H1 (cell line): ENCODE data around the gene ACTA2.

Source experiments
- KDM4A ChIP-seq: IDR thresholded peaks from one replicate; pipeline ENCODE4 v1.7.1; 2012; ENCODE audit warnings: low read depth, mild to moderate bottlenecking, moderate library complexity, low read length, inconsistent platforms; ENCODE audit not compliant: severe bottlenecking
- SP1 ChIP-seq: IDR thresholded peaks from 2 replicates; pipeline ENCODE4 v1.6.1; 2011; ENCODE audit warnings: low read depth, low read length
- TF ChIP-seq, protein P1 (sequence below): IDR thresholded peaks from 2 replicates; pipeline ENCODE4 v1.6.1; 2012; ENCODE audit warnings: low read length, inconsistent platforms

DNA sequence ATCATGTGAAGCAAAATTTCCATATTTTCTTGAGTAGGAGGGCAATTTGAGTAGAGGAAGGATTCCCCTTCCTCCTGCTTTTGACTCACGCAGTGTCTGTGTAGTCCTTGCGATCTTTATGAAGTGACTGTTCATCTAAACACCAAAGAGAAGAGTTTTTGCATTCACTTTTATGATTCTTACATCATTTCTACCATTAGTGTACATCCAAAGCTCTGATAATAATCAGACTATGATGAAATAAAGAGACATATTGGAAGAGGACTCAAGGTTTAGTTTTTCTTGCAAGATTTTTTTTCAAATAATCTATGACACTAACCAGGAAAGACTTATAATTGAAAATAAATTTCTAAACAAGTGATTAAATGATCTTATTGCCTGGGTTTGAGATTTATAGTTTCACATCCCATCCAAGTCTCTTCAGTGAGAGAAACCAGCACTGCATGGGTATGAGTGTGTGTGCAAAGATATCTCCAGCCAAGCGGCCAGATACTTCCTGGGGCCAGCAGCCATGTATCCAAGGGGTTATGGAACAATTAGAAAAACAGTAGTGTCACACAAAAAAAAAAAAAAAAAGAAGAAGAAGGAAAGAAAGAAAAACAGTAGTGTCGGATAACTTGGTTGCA, 2.0 kb upstream of the ACTA2 start:
- TF ChIP-seq, protein P1, sequence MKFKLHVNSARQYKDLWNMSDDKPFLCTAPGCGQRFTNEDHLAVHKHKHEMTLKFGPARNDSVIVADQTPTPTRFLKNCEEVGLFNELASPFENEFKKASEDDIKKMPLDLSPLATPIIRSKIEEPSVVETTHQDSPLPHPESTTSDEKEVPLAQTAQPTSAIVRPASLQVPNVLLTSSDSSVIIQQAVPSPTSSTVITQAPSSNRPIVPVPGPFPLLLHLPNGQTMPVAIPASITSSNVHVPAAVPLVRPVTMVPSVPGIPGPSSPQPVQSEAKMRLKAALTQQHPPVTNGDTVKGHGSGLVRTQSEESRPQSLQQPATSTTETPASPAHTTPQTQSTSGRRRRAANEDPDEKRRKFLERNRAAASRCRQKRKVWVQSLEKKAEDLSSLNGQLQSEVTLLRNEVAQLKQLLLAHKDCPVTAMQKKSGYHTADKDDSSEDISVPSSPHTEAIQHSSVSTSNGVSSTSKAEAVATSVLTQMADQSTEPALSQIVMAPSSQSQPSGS, result no peak
- TF ChIP-seq KDM4A (no peak), SP1 (no peak)
